GM23248 (cell line): Measurements from ENCODE around the gene ACTA2.

Experiments
- EZH2 ChIP-seq: fragments of 200-600 bp; sonication (generic); IDR thresholded peaks from 2 replicates; pipeline ENCODE4 v1.6.1; 2018; ENCODE audit warnings: antibody characterized with exemption, mild to moderate bottlenecking; ENCODE audit not compliant: insufficient read depth, poor library complexity, severe bottlenecking
- EZH2phosphoT487 ChIP-seq: fragments of 200-600 bp; sonication (generic); IDR thresholded peaks from 2 replicates; pipeline ENCODE4 v1.6.1; 2018; ENCODE audit warnings: antibody characterized with exemption, moderate library complexity, mild to moderate bottlenecking, low read depth; ENCODE audit not compliant: insufficient read depth

DNA sequence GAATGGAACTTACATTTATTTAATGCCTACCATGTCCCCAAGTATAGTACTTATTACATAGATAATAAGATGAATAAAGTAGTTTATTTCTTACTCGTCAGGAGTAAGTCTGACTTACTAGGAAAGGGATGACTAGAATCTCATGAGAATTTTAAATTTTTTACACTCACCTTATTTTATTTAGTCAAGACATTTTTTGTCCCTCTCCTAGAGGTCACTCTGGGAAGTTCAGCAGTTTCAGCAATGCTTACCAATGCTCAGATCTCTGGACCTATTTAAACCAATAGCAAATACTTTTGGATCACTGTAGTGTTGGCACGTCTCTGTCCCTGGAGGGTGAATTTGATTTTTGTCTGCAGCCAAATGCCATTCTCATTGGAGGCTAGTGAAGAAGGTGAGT is 10.7 kb upstream of the ACTA2 start:
- TF ChIP-seq EZH2phosphoT487 = no peak
- no peak for TF ChIP-seq EZH2
